Upper lobe of left lung (tissue), 6 donors: ENCODE results near the gene WDPCP. TPM values are rescaled to one million over a fixed set of nuclear protein-coding genes. Genes with fewer than 3 reads are reported as not detected.

Experiments
- ATAC-seq, 2 donors: fragments of 200-7000 bp; cut with Tn5 transposase; one replicate each; pipeline ENCODE4 v1.9.1; 2022; ENCODE audit warnings: mild to moderate bottlenecking in 2 of 2, moderate library complexity in 2 of 2; ENCODE audit not compliant: low FRiP score in 2 of 2
- DNase-seq, 2 donors: peaks; one replicate each; pipeline ENCODE4 v3.0.0-alpha.2; 2019 to 2020
- H3K27ac ChIP-seq, 4 donors: fragments of 200-600 bp; sonication (generic); one replicate each; pipeline ENCODE4 v1.5.1; 2016 to 2019
- H3K27me3 ChIP-seq, 4 donors: fragments of 200-600 bp; sonication (generic); one replicate each; pipeline ENCODE4 v1.5.1; 2017 to 2019
- H3K36me3 ChIP-seq, 4 donors: fragments of 200-600 bp; sonication (generic); one replicate each; pipeline ENCODE4 v1.5.1; 2016 to 2019
- H3K4me1 ChIP-seq, 4 donors: fragments of 200-600 bp; sonication (generic); one replicate each; pipeline ENCODE4 v1.5.1; 2018 to 2019
- H3K4me3 ChIP-seq, 4 donors: fragments of 200-600 bp; sonication (generic); one replicate each; pipeline ENCODE4 v1.5.1; 2017 to 2019; ENCODE audit warnings: mild to moderate bottlenecking in 2 of 4, moderate library complexity in 1 of 4
- H3K9me3 ChIP-seq, 4 donors: fragments of 200-600 bp; sonication (generic); one replicate each; pipeline ENCODE4 v1.5.1; 2018 to 2019
- CTCF ChIP-seq, 6 experiments: fragments of 450-650 bp in 4 of 6; fragments of 200-600 bp in 2 of 6; sonication (generic) in 2 of 6; IDR thresholded peaks; one replicate each; pipeline ENCODE4 v1.5.1; 2016 to 2019; ENCODE audit warnings: antibody characterized with exemption in 6 of 6
- EP300 ChIP-seq, 4 donors: sonication (generic); formaldehyde crosslinking; IDR thresholded peaks; one replicate each; pipeline ENCODE4 v1.5.1; 2017; ENCODE audit warnings: antibody characterized with exemption in 4 of 4, control low read depth in 2 of 4
- POLR2A ChIP-seq, 4 donors: fragments of 450-650 bp; IDR thresholded peaks; one replicate each; pipeline ENCODE4 v1.5.1; 2016 to 2017; ENCODE audit warnings: antibody characterized with exemption in 4 of 4, mild to moderate bottlenecking in 2 of 4
- POLR2AphosphoS5 ChIP-seq, 2 donors: sonication (generic); formaldehyde crosslinking; IDR thresholded peaks; one replicate each; pipeline ENCODE4 v1.5.1; 2017; ENCODE audit warnings: antibody characterized with exemption in 2 of 2
- WGBS, 2 donors: methylation state at CpG; one replicate each; pipeline ENCODE4 v1.1.5; 2017 to 2018; 5-methylcytosine and 5-hydroxymethylcytosine counted together
- total RNA-seq, 6 donors: library from RNA; depleted of rRNA in 4 of 6; stranded (reverse); fragments of >200 nt in 4 of 6; gene quantifications; one replicate each; pipeline versions ENCODE4 v1.1.0 to v1.2.1, GENCODE V29; 2016 to 2021
- donor health status: DM: no; HTN: no; CAD: no; lungs with moderate emphysema.
- donor health status: DM: no; HTN: yes; CAD: no; lungs with severe emphysema.

Gene WDPCP
- total RNA-seq, 6 donors from 2014 or later = 9.3 to 20.8 (median 11.5) TPM

DNA sequence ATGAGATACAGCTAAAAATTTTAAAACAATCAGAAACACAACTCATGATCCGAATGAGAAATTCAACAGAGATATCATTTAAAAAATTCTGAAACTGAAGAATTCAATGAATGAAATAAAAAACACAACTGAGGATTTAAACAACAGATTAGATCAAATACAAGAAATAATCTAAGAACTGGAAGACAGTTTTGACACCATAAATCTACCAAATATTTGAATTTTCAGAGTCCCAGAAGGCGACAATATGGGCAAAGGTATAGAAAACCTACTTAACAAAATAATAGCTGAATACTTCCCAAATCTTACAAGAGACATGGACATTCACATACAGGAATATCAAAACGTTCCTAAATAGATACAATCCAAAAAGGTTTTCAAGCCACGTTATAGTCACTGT is 315.7 kb downstream of the WDPCP start:
- H3K4me3 ChIP-seq = no peak overlapping the region
- H3K9me3 ChIP-seq = peaks cover 11 to 35% (median 21%) of the 10 kb centered on the region in 4 donors
- ATAC-seq = no peak
- H3K36me3 ChIP-seq = no peaks in the 10 kb centered on the region
- WGBS, 2 donors = 92 to 95% methylated on average over 4 of the region's 4 CpGs
- H3K27me3 ChIP-seq = no peaks in the 10 kb centered on the region
- H3K27ac ChIP-seq = no peak overlapping the region
- no peaks in the 10 kb centered on the region for H3K4me1 ChIP-seq
- no peak for TF ChIP-seq POLR2A (IDR thresholded peaks at IDR 0.05)
- TF ChIP-seq POLR2AphosphoS5 (IDR thresholded peaks at IDR 0.05) = no peak
- no peak for TF ChIP-seq EP300 (IDR thresholded peaks at IDR 0.05)
- no peak for TF ChIP-seq CTCF (IDR thresholded peaks at IDR 0.05)
- DNase-seq = no peak

DNA sequence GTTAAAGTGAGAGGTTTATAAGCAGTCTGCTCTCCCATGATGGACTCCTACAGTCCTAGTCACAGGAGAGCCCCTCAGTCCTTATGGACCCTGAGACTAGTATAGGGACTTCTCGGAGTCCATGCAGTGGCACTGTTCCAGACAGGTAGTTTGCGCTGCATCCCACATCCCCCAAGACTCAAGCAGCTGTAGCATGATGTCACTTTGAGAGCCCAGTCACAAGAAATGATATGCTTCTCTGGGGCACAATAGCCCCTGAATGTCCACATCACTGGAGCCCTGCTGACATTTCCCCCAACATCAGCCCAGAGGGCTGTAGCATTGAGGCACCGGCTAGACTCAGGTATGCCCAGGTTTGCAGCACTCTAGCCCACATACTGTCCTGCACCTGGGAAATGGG is 317.6 kb downstream of the WDPCP start:
- ATAC-seq (no peak), DNase-seq (no peak)
- H3K4me3 ChIP-seq = no peak overlapping the region
- 80 to 96% methylated on average over 1 to 3 of the region's 3 CpGs for WGBS, 2 donors
- no peak overlapping the region for H3K27ac ChIP-seq
- H3K36me3 ChIP-seq = no peaks in the 10 kb centered on the region
- no peaks in the 10 kb centered on the region for H3K4me1 ChIP-seq
- TF ChIP-seq POLR2AphosphoS5 (IDR thresholded peaks at IDR 0.05) = no peak
- no peak for TF ChIP-seq EP300 (IDR thresholded peaks at IDR 0.05)
- TF ChIP-seq POLR2A (IDR thresholded peaks at IDR 0.05) = no peak
- no peak for TF ChIP-seq CTCF (IDR thresholded peaks at IDR 0.05)
- H3K9me3 ChIP-seq = peaks cover 11 to 35% (median 17%) of the 10 kb centered on the region in 4 donors
- H3K27me3 ChIP-seq = no peaks in the 10 kb centered on the region

GRCh38 chr2:63268946-63269345 is 319.3 kb downstream of the WDPCP start:
- Histone ChIP-seq H3K36me3 (no peaks in the 10 kb centered on the region), H3K4me1 (no peaks in the 10 kb centered on the region), H3K27ac (no peak overlapping the region), H3K9me3 (peaks cover 10 to 30% (median 11%) of the 10 kb centered on the region in 4 donors), H3K4me3 (no peak overlapping the region), H3K27me3 (no peaks in the 10 kb centered on the region)
- TF ChIP-seq POLR2A (IDR thresholded peaks at IDR 0.05) (no peak), EP300 (IDR thresholded peaks at IDR 0.05) (no peak), POLR2AphosphoS5 (IDR thresholded peaks at IDR 0.05) (no peak), CTCF (IDR thresholded peaks at IDR 0.05) (no peak)
- DNase-seq = no peak
- ATAC-seq = no peak

GRCh38 chr2:63261137-63261621 is 327.1 kb downstream of the WDPCP start:
- H3K36me3 ChIP-seq = no peaks in the 10 kb centered on the region
- 79 to 85% methylated on average over 2 of the region's 2 CpGs for WGBS, 2 donors
- no peak for TF ChIP-seq CTCF (IDR thresholded peaks at IDR 0.05)
- TF ChIP-seq POLR2A (IDR thresholded peaks at IDR 0.05) = no peak
- no peak for TF ChIP-seq POLR2AphosphoS5 (IDR thresholded peaks at IDR 0.05)
- TF ChIP-seq EP300 (IDR thresholded peaks at IDR 0.05) = no peak
- no peak overlapping the region for H3K4me3 ChIP-seq
- no peak overlapping the region for H3K27ac ChIP-seq
- no peaks in the 10 kb centered on the region for H3K4me1 ChIP-seq
- DNase-seq (no peak), ATAC-seq (no peak)
- H3K27me3 ChIP-seq = no peaks in the 10 kb centered on the region
- H3K9me3 ChIP-seq = no peaks in the 10 kb centered on the region

- Histone ChIP-seq H3K36me3 (no peaks in the 10 kb centered on the region), H3K4me1 (no peaks in the 10 kb centered on the region), H3K4me3 (no peak overlapping the region), H3K9me3 (no peaks in the 10 kb centered on the region), H3K27ac (no peak overlapping the region), H3K27me3 (no peaks in the 10 kb centered on the region)
- TF ChIP-seq EP300 (IDR thresholded peaks at IDR 0.05) (no peak), POLR2AphosphoS5 (IDR thresholded peaks at IDR 0.05) (no peak), CTCF (IDR thresholded peaks at IDR 0.05) (no peak), POLR2A (IDR thresholded peaks at IDR 0.05) (no peak)
- 78 to 85% methylated on average over 2 of the region's 2 CpGs for WGBS, 2 donors
- DNase-seq = no peak
- ATAC-seq = no peak
Measured at GRCh38 chr2:63257473-63257872, 330.8 kb downstream of the WDPCP start.
